ENCODE data around the gene SCRN3. TPM values are rescaled to one million over a fixed set of nuclear protein-coding genes. Genes with fewer than 3 reads are reported as not detected.
A peak's percentile ranks its signal among the peaks of the same experiment; 100 is the strongest.

The SCRN3 gene
- total RNA-seq, 2 experiments from 2014 or later, result 12.7 to 14.1 TPM

GRCh38 chr2:174445248-174445647, 49.7 kb downstream of the SCRN3 start:
- DNase-seq, result no peak
- CTCF ChIA-PET, result no interaction called here
- Mint-ChIP-seq H3K4me1 (peaks cover 3% of the 10 kb centered on the region), H3K9me3 (ENCODE audit: low read depth) (no peaks in the 10 kb centered on the region), H3K4me3 (no peak overlapping the region), H3K27me3 (no peaks in the 10 kb centered on the region), H3K27ac (no peak overlapping the region), H3K36me3 (ENCODE audit: low read depth) (peaks cover 22% of the 10 kb centered on the region)
- POLR2A ChIA-PET, result interaction anchor here (0.7 kb wide), 1 partner anchor 37 kb away, joined by 3 read pairs; no protein-coding TSS in a partner anchor
- no peak for ATAC-seq
- intact Hi-C loops (cut with DNase I, micrococcal nuclease), result no loop called here

- peaks cover 22% of the 10 kb centered on the region for H3K36me3 Mint-ChIP-seq (ENCODE audit: low read depth)
- DNase-seq (no peak), ATAC-seq (no peak)
- ChIA-PET CTCF (interaction anchor here (1.4 kb wide), 1 partner anchor 25 kb away, joined by 3 read pairs; no protein-coding TSS in a partner anchor), POLR2A (no interaction called here)
- intact Hi-C loops (cut with DNase I, micrococcal nuclease), result no loop called here
- peaks cover 7% of the 10 kb centered on the region for H3K4me1 Mint-ChIP-seq
- H3K4me3 Mint-ChIP-seq, result no peak overlapping the region
- no peak overlapping the region for H3K27ac Mint-ChIP-seq
- H3K27me3 Mint-ChIP-seq, result no peaks in the 10 kb centered on the region
- H3K9me3 Mint-ChIP-seq (ENCODE audit: low read depth), result no peaks in the 10 kb centered on the region
Observed at GRCh38 chr2:174446531-174446930, 51.0 kb downstream of the SCRN3 start.

GRCh38 chr2:174449033-174449432, 53.5 kb downstream of the SCRN3 start:
- Mint-ChIP-seq H3K27ac (no peak overlapping the region), H3K4me3 (no peak overlapping the region), H3K36me3 (ENCODE audit: low read depth) (peaks cover 26% of the 10 kb centered on the region), H3K4me1 (peaks cover 7% of the 10 kb centered on the region), H3K27me3 (no peaks in the 10 kb centered on the region), H3K9me3 (ENCODE audit: low read depth) (no peaks in the 10 kb centered on the region)
- ChIA-PET CTCF (no interaction called here), POLR2A (no interaction called here)
- DNase-seq (no peak), ATAC-seq (no peak)
- intact Hi-C loops (cut with DNase I, micrococcal nuclease), result no loop called here

- peaks cover 7% of the 10 kb centered on the region for H3K4me1 Mint-ChIP-seq
- intact Hi-C loops (cut with DNase I, micrococcal nuclease), result no loop called here
- no peaks in the 10 kb centered on the region for H3K9me3 Mint-ChIP-seq (ENCODE audit: low read depth)
- no peak overlapping the region for H3K4me3 Mint-ChIP-seq
- H3K27ac Mint-ChIP-seq, result no peak overlapping the region
- CTCF ChIA-PET, result interaction anchor here (1.0 kb wide), 1 partner anchor 13 kb away, joined by 3 read pairs; no protein-coding TSS in a partner anchor
- peaks cover 20% of the 10 kb centered on the region for H3K36me3 Mint-ChIP-seq (ENCODE audit: low read depth)
- H3K27me3 Mint-ChIP-seq, result no peaks in the 10 kb centered on the region
- ATAC-seq (no peak), DNase-seq (no peak)
- POLR2A ChIA-PET, result no interaction called here
Observed at GRCh38 chr2:174450021-174450816, 54.7 kb downstream of the SCRN3 start.

GRCh38 chr2:174454566-174454965, 59.0 kb downstream of the SCRN3 start:
- Mint-ChIP-seq H3K4me1 (peaks cover 7% of the 10 kb centered on the region), H3K27me3 (no peaks in the 10 kb centered on the region), H3K4me3 (no peak overlapping the region), H3K9me3 (ENCODE audit: low read depth) (no peaks in the 10 kb centered on the region), H3K36me3 (ENCODE audit: low read depth) (peaks cover 13% of the 10 kb centered on the region), H3K27ac (no peak overlapping the region)
- POLR2A ChIA-PET, result no interaction called here
- intact Hi-C loops (cut with DNase I, micrococcal nuclease), result no loop called here
- CTCF ChIA-PET, result interaction anchor here (1.3 kb wide), 1 partner anchor 231 kb away, joined by 4 read pairs; no protein-coding TSS in a partner anchor
- DNase-seq (no peak), ATAC-seq (no peak)

GRCh38 chr2:174461221-174461620, 65.7 kb downstream of the SCRN3 start:
- no peaks in the 10 kb centered on the region for H3K4me1 Mint-ChIP-seq

GRCh38 chr2:174465327-174465726, 69.8 kb downstream of the SCRN3 start:
- DNase-seq, result no peak
- no peaks in the 10 kb centered on the region for H3K27me3 Mint-ChIP-seq
- H3K27ac Mint-ChIP-seq, result no peak overlapping the region
- POLR2A ChIA-PET, result no interaction called here
- no peaks in the 10 kb centered on the region for H3K4me1 Mint-ChIP-seq
- no peaks in the 10 kb centered on the region for H3K9me3 Mint-ChIP-seq (ENCODE audit: low read depth)
- ATAC-seq, result no peak
- peaks cover 5% of the 10 kb centered on the region for H3K36me3 Mint-ChIP-seq (ENCODE audit: low read depth)
- intact Hi-C loops (cut with DNase I, micrococcal nuclease), result no loop called here
- CTCF ChIA-PET, result interaction anchor here (0.7 to 2.1 kb wide), 3 partner anchors 81 to 222 kb away, joined by 4 to 10 read pairs (median 4); no protein-coding TSS in a partner anchor
- H3K4me3 Mint-ChIP-seq, result no peak overlapping the region

More at GRCh38 chr2:174461221-174461620, 65.7 kb downstream of the SCRN3 start:
- CTCF ChIA-PET, result interaction anchor here (0.6 to 5.2 kb wide), 19 partner anchors 13 to 1228 kb away, joined by 3 to 81 read pairs (median 4); partner anchors contain the start of gene SCRN3
- no peak overlapping the region for H3K4me3 Mint-ChIP-seq
- H3K9me3 Mint-ChIP-seq (ENCODE audit: low read depth), result no peaks in the 10 kb centered on the region
- no peaks in the 10 kb centered on the region for H3K27me3 Mint-ChIP-seq
- ATAC-seq, result no peak
- no peak overlapping the region for H3K27ac Mint-ChIP-seq
- DNase-seq, result no peak
- intact Hi-C loops (cut with DNase I, micrococcal nuclease), result no loop called here
- peaks cover 5% of the 10 kb centered on the region for H3K36me3 Mint-ChIP-seq (ENCODE audit: low read depth)
- POLR2A ChIA-PET, result interaction anchor here (0.7 kb wide), 1 partner anchor 140 kb away, joined by 3 read pairs; no protein-coding TSS in a partner anchor

- Mint-ChIP-seq H3K4me1 (peaks cover 4% of the 10 kb centered on the region), H3K27me3 (no peaks in the 10 kb centered on the region), H3K9me3 (ENCODE audit: low read depth) (no peaks in the 10 kb centered on the region), H3K36me3 (ENCODE audit: low read depth) (peaks cover 6% of the 10 kb centered on the region), H3K4me3 (no peak overlapping the region), H3K27ac (peak overlapping the region; percentile 19)
- ChIA-PET POLR2A (interaction anchor here (0.7 kb wide), 1 partner anchor 61 kb away, joined by 3 read pairs; no protein-coding TSS in a partner anchor), CTCF (interaction anchor here (0.6 to 4.2 kb wide), 8 partner anchors 9 to 809 kb away, joined by 3 to 30 read pairs (median 4); no protein-coding TSS in a partner anchor)
- no peak for ATAC-seq
- DNase-seq, result no peak
- intact Hi-C loops (cut with DNase I, micrococcal nuclease), result no loop called here
Observed at GRCh38 chr2:174473796-174474195, 78.3 kb downstream of the SCRN3 start.

GRCh38 chr2:174477759-174478158, 82.2 kb downstream of the SCRN3 start:
- ATAC-seq (no peak), DNase-seq (no peak)
- POLR2A ChIA-PET, result no interaction called here
- intact Hi-C loops (cut with DNase I, micrococcal nuclease), result no loop called here
- CTCF ChIA-PET, result interaction anchor here (1.1 kb wide), 1 partner anchor 208 kb away, joined by 3 read pairs; no protein-coding TSS in a partner anchor
- H3K4me1 Mint-ChIP-seq, result peaks cover 4% of the 10 kb centered on the region
- no peak overlapping the region for H3K4me3 Mint-ChIP-seq
- no peak overlapping the region for H3K27ac Mint-ChIP-seq
- H3K9me3 Mint-ChIP-seq (ENCODE audit: low read depth), result no peaks in the 10 kb centered on the region
- peaks cover 15% of the 10 kb centered on the region for H3K36me3 Mint-ChIP-seq (ENCODE audit: low read depth)
- no peaks in the 10 kb centered on the region for H3K27me3 Mint-ChIP-seq

Other genes with a start within 250 kb of the SCRN3 start
- gene OLA1, start 147.2 kb upstream of the SCRN3 start, total RNA-seq, result 100 to 1,000 TPM; 136 to 157 TPM
- gene SP9, start 60.8 kb upstream of the SCRN3 start, total RNA-seq, result not detected
- gene GPR155, start 91.3 kb downstream of the SCRN3 start, total RNA-seq, result 10 to 100 TPM in 1 of 2 experiments, 1 to 10 TPM in 1; 8.6 to 11.3 TPM
- 100 to 1,000 TPM; 161 to 188 TPM for gene WIPF1, start 202.1 kb downstream of the SCRN3 start, total RNA-seq

Data from activated CD4-positive, alpha-beta T cell treated with anti-CD3 and anti-CD28 coated beads for 36 hours (primary cell).